ENCODE data around the gene AQP12B. TPM values are rescaled to one million over a fixed set of nuclear protein-coding genes. Genes with fewer than 3 reads are reported as not detected.

The AQP12B gene
- total RNA-seq, 1 experiment from 2014 or later = not detected

DNA sequence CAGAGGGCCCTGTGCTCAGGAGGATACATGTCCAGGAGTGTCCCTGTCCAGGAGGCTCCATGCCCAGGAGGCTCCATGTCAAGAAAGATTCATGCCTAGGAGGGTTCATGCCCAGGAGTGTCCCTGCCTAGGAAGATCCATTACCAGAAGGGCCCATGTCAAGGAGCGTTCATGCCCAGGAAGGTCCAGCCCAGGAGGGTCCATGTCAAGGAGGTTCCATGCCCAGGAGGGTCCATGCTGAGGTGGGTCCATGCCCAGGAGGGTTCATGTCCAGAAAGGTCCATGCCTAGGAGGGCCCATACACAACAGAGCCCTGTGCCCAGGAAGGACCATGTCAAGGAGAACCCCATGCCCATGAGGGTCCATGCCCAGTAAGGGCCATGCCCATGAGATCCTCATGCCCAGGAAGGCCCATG, 50.4 kb downstream of the AQP12B start:
- peaks cover 2% of the 10 kb centered on the region for H3K27me3 Mint-ChIP-seq (ENCODE audit: unreplicated experiment)
- intact Hi-C loops (cut with micrococcal nuclease; ENCODE audit: unreplicated experiment) = no loop called here
- peaks cover 4% of the 10 kb centered on the region for H3K9me3 Mint-ChIP-seq (ENCODE audit: low read depth, unreplicated experiment)
- CTCF ChIA-PET = no interaction called here
- no peaks in the 10 kb centered on the region for H3K4me1 Mint-ChIP-seq (ENCODE audit: low read depth, unreplicated experiment)
- peaks cover 25% of the 10 kb centered on the region for H3K36me3 Mint-ChIP-seq (ENCODE audit: insufficient read depth, unreplicated experiment)
- no TSS peak for BruUV-seq (replicated peaks)
- DNase-seq = no peak
- H3K27ac Mint-ChIP-seq (ENCODE audit: unreplicated experiment) = no peak overlapping the region
- H3K4me3 Mint-ChIP-seq (ENCODE audit: low read depth, unreplicated experiment) = no peak overlapping the region
- TF ChIP-seq, protein P1, sequence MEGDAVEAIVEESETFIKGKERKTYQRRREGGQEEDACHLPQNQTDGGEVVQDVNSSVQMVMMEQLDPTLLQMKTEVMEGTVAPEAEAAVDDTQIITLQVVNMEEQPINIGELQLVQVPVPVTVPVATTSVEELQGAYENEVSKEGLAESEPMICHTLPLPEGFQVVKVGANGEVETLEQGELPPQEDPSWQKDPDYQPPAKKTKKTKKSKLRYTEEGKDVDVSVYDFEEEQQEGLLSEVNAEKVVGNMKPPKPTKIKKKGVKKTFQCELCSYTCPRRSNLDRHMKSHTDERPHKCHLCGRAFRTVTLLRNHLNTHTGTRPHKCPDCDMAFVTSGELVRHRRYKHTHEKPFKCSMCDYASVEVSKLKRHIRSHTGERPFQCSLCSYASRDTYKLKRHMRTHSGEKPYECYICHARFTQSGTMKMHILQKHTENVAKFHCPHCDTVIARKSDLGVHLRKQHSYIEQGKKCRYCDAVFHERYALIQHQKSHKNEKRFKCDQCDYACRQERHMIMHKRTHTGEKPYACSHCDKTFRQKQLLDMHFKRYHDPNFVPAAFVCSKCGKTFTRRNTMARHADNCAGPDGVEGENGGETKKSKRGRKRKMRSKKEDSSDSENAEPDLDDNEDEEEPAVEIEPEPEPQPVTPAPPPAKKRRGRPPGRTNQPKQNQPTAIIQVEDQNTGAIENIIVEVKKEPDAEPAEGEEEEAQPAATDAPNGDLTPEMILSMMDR (IDR thresholded peaks at IDR 0.05; ENCODE audit: unreplicated experiment) = no peak

DNA sequence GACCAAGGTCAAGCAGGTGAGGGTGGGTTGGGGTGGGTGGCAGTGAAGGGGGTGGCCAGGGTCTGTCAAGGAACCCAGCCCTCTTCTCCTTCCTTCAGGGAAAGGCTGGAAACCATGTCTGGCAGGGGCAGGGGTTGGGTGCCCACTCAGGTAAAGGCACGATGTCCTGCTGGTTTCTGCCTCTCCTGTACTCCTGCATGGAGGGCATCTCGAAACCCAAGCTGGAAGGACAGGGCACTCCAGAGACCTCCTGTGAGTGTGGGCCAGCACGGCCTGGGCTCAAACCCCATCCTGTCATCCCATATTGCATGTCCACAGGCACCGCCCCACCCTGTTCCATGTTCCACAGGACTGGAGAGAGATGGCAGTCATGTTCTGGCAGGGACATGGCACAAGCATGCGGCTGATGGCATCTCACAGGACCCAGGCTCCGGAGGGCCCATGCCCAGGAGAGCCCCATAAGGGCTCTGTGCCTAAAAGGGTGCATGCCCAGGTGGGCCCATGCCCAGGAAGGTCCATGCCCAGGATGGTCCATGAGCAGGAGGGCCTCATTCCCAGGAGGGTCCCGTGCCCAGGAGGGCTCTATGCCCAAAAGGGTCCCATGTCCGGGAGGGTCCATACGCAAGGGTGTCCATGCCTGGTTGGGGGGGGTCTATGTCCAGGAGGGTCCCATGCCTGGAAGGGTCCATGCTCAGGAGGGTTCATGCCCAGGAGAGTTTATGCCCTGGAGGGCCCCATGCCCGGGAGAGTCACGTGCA, 51.0 kb downstream of the AQP12B start:
- H3K9me3 Mint-ChIP-seq (ENCODE audit: low read depth, unreplicated experiment) = peaks cover 4% of the 10 kb centered on the region
- H3K36me3 Mint-ChIP-seq (ENCODE audit: insufficient read depth, unreplicated experiment) = peaks cover 28% of the 10 kb centered on the region
- TF ChIP-seq, protein P1 (IDR thresholded peaks at IDR 0.05; ENCODE audit: unreplicated experiment) = no peak
- DNase-seq = no peak
- CTCF ChIA-PET = no interaction called here
- no peak overlapping the region for H3K4me3 Mint-ChIP-seq (ENCODE audit: low read depth, unreplicated experiment)
- H3K27ac Mint-ChIP-seq (ENCODE audit: unreplicated experiment) = no peak overlapping the region
- no TSS peak for BruUV-seq (replicated peaks)
- no peaks in the 10 kb centered on the region for H3K4me1 Mint-ChIP-seq (ENCODE audit: low read depth, unreplicated experiment)
- H3K27me3 Mint-ChIP-seq (ENCODE audit: unreplicated experiment) = no peaks in the 10 kb centered on the region
- intact Hi-C loops (cut with micrococcal nuclease; ENCODE audit: unreplicated experiment) = no loop called here

DNA sequence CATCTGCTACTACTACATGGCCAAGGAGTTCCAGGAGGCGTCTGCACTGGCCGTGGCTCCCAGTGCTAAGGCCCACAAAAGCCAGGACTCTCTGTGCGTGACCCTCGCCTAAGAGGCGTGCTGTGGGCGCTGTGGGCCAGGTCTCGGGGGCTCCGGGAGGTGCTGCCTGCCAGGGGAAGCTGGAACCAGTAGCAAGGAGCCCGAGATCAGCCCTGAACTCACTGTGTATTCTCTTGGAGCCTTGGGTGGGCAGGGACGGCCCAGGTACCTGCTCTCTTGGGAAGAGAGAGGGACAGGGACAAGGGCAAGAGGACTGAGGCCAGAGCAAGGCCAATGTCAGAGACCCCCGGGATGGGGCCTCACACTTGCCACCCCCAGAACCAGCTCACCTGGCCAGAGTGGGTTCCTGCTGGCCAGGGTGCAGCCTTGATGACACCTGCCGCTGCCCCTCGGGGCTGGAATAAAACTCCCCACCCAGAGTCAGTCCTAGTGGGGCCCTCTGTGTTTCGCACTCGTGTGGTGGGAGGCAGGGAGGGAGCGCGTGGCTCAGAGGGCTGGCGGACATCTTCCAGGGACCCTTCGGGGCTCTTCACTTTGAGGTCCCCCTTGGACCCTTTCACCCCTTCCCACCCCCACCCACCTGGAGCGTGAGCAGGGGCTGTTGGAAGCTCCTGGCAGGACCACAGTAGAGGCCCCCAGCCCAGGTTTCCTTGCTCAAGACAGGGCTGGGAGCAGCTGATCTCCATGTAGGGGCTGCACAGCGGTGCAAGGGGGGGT, 51.7 kb downstream of the AQP12B start:
- TF ChIP-seq, protein P1 (IDR thresholded peaks at IDR 0.05; ENCODE audit: unreplicated experiment) = no peak
- H3K27me3 Mint-ChIP-seq (ENCODE audit: unreplicated experiment) = no peaks in the 10 kb centered on the region
- CTCF ChIA-PET = no interaction called here
- H3K4me3 Mint-ChIP-seq (ENCODE audit: low read depth, unreplicated experiment) = no peak overlapping the region
- H3K27ac Mint-ChIP-seq (ENCODE audit: unreplicated experiment) = no peak overlapping the region
- intact Hi-C loops (cut with micrococcal nuclease; ENCODE audit: unreplicated experiment) = no loop called here
- DNase-seq = no peak
- H3K36me3 Mint-ChIP-seq (ENCODE audit: insufficient read depth, unreplicated experiment) = peaks cover 28% of the 10 kb centered on the region
- H3K4me1 Mint-ChIP-seq (ENCODE audit: low read depth, unreplicated experiment) = no peaks in the 10 kb centered on the region
- no TSS peak for BruUV-seq (replicated peaks)
- peaks cover 4% of the 10 kb centered on the region for H3K9me3 Mint-ChIP-seq (ENCODE audit: low read depth, unreplicated experiment)

DNA sequence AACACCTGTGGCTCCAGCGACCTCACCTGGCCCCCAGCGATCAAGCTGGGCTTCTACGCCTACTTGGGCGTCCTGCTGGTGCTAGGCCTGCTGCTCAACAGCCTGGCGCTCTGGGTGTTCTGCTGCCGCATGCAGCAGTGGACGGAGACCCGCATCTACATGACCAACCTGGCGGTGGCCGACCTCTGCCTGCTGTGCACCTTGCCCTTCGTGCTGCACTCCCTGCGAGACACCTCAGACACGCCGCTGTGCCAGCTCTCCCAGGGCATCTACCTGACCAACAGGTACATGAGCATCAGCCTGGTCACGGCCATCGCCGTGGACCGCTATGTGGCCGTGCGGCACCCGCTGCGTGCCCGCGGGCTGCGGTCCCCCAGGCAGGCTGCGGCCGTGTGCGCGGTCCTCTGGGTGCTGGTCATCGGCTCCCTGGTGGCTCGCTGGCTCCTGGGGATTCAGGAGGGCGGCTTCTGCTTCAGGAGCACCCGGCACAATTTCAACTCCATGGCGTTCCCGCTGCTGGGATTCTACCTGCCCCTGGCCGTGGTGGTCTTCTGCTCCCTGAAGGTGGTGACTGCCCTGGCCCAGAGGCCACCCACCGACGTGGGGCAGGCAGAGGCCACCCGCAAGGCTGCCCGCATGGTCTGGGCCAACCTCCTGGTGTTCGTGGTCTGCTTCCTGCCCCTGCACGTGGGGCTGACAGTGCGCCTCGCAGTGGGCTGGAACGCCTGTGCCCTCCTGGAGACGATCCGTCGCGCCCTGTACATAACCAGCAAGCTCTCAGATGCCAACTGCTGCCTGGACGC, 52.5 kb downstream of the AQP12B start:
- no peaks in the 10 kb centered on the region for H3K27me3 Mint-ChIP-seq (ENCODE audit: unreplicated experiment)
- CTCF ChIA-PET = no interaction called here
- intact Hi-C loops (cut with micrococcal nuclease; ENCODE audit: unreplicated experiment) = no loop called here
- DNase-seq = no peak
- H3K27ac Mint-ChIP-seq (ENCODE audit: unreplicated experiment) = no peak overlapping the region
- BruUV-seq (replicated peaks) = no TSS peak
- TF ChIP-seq, protein P1 (IDR thresholded peaks at IDR 0.05; ENCODE audit: unreplicated experiment) = no peak
- H3K4me1 Mint-ChIP-seq (ENCODE audit: low read depth, unreplicated experiment) = no peaks in the 10 kb centered on the region
- H3K9me3 Mint-ChIP-seq (ENCODE audit: low read depth, unreplicated experiment) = peaks cover 4% of the 10 kb centered on the region
- H3K36me3 Mint-ChIP-seq (ENCODE audit: insufficient read depth, unreplicated experiment) = peaks cover 34% of the 10 kb centered on the region
- H3K4me3 Mint-ChIP-seq (ENCODE audit: low read depth, unreplicated experiment) = no peak overlapping the region

Data from Calu3 (cell line).